Measurements from ENCODE around the gene FERMT3. TPM values are rescaled to one million over a fixed set of nuclear protein-coding genes. Genes with fewer than 3 reads are reported as not detected.
A peak's percentile ranks its signal among the peaks of the same experiment; 100 is the strongest.

Gene FERMT3
- polyA plus RNA-seq (2012; rRNA removed), result 1.2 and 1.4 TPM in 2 replicates
- polyA plus RNA-seq (2012; cell fraction: cytosol; rRNA removed), result 0.19 and 0.31 TPM in 2 replicates
- 5.5 and 7.4 TPM in 2 replicates for polyA plus RNA-seq (2012; cell fraction: nucleus; rRNA removed)

GRCh38 chr11:64206457-64207255 lies at the start of gene FERMT3:
FERMT3 (plus strand) TSS chr11:64206721; CDS start chr11:64207365, 644 bp downstream.
- Histone ChIP-seq H3K9me3 (no peaks in the 10 kb centered on the region), H3K4me1 (ENCODE audit: control insufficient read depth in 1 of 2, insufficient read depth in 2 of 2, low read depth in 1 of 2, low read length in 1 of 2) (peaks cover 4 to 27% of the 10 kb centered on the region in 2 experiments; a peak in 3 of 4 replicates), H3K27me3 (ENCODE audit: insufficient read depth) (no peaks in the 10 kb centered on the region), H3F3A (replicated peaks; ENCODE audit: insufficient read depth) (peaks cover 23% of the 10 kb centered on the region), H2AFZ (ENCODE audit: low read depth) (peak within 1 kb of the TSS; percentile 59; the same call in 1 of the 2 replicates), H3K9ac (no peak within 1 kb of the TSS; the same call in 1 of the 2 replicates), H3K4me3 (ENCODE audit: low read depth in 2 of 2, low read length in 1 of 2) (no peak within 1 kb of the TSS), H3K36me3 (replicated peaks in 1 of 2; ENCODE audit: control insufficient read depth in 1 of 2, insufficient read depth in 2 of 2, low read length in 1 of 2) (peaks cover 19 to 34% of the 10 kb centered on the region in 2 experiments), H3K9me2 (no peaks in the 10 kb centered on the region), H3K27ac (ENCODE audit: low read depth in 2 of 2, low read length in 1 of 2) (peak within 1 kb of the TSS in 1 of 2 experiments; percentile 48; a peak in 2 of 4 replicates), H4K20me1 (ENCODE audit: insufficient read depth) (peaks cover 9% of the 10 kb centered on the region), H3K4me2 (peak within 1 kb of the TSS; percentile 37; the same call in 1 of the 2 replicates), H3K79me2 (ENCODE audit: insufficient read depth) (no peaks in the 10 kb centered on the region; the same call in 1 of the 2 replicates)
- CTCF ChIA-PET, result interaction anchor here (1.0 to 5.3 kb wide), 7 partner anchors 10 to 96 kb away, joined by 3 to 52 read pairs (median 7); partner anchors contain the start of genes CATSPERZ and STIP1
- POLR2A ChIA-PET, result interaction anchor here (0.8 to 1.9 kb wide), 7 partner anchors 10 to 189 kb away, joined by 3 to 5 read pairs (median 3); partner anchors contain the start of genes NUDT22, STIP1 and TRPT1
- no peak for TF ChIP-seq CTCF (IDR thresholded peaks at IDR 0.05)
- TF ChIP-seq GABPA (IDR thresholded peaks at IDR 0.05; ENCODE audit: low read depth), result no peak
- 91% methylated on average over 7 of the region's 27 CpGs for WGBS (ENCODE audit: low lambda C conversion rate)
- peak; percentile 27 for DNase-seq

GRCh38 chr11:64157631-64158394 lies 48.7 kb upstream of the FERMT3 start:
- 95% methylated on average over 17 of the region's 17 CpGs for WGBS (ENCODE audit: low lambda C conversion rate)
- Histone ChIP-seq H3K9me2 (no peaks in the 10 kb centered on the region), H3K27me3 (ENCODE audit: insufficient read depth) (no peaks in the 10 kb centered on the region), H3K36me3 (replicated peaks in 1 of 2; ENCODE audit: control insufficient read depth in 1 of 2, insufficient read depth in 2 of 2, low read length in 1 of 2) (no peaks in the 10 kb centered on the region), H3K9me3 (no peaks in the 10 kb centered on the region), H4K20me1 (ENCODE audit: insufficient read depth) (no peaks in the 10 kb centered on the region), H3K4me1 (ENCODE audit: control insufficient read depth in 1 of 2, insufficient read depth in 2 of 2, low read depth in 1 of 2, low read length in 1 of 2) (peaks cover 0 to 22% of the 10 kb centered on the region in 2 experiments; a peak in 1 of 4 replicates), H3K4me3 (ENCODE audit: low read depth in 2 of 2, low read length in 1 of 2) (no peak overlapping the region), H3K79me2 (ENCODE audit: insufficient read depth) (no peaks in the 10 kb centered on the region), H3F3A (replicated peaks; ENCODE audit: insufficient read depth) (no peaks in the 10 kb centered on the region), H3K4me2 (no peak overlapping the region), H3K27ac (ENCODE audit: low read depth in 2 of 2, low read length in 1 of 2) (no peak overlapping the region; a peak in 1 of 4 replicates), H2AFZ (ENCODE audit: low read depth) (no peak overlapping the region), H3K9ac (no peak overlapping the region)
- ChIA-PET POLR2A (no interaction called here), CTCF (no interaction called here)
- DNase-seq, result no peak
- TF ChIP-seq MEF2A (IDR thresholded peaks at IDR 0.05; ENCODE audit: borderline replicate concordance, low read depth) (no peak), RXRA (IDR thresholded peaks at IDR 0.05; ENCODE audit: borderline replicate concordance, low read depth) (no peak), NFIC (IDR thresholded peaks at IDR 0.05; ENCODE audit: borderline replicate concordance) (no peak), TAF1 (IDR thresholded peaks at IDR 0.05; ENCODE audit: borderline replicate concordance, low read depth, low read length) (no peak), NRF1 (IDR thresholded peaks at IDR 0.05; ENCODE audit: low read depth, low read length) (no peak), SMC3 (IDR thresholded peaks at IDR 0.05; ENCODE audit: low read depth, low read length) (no peak), RAD21 (IDR thresholded peaks at IDR 0.05; ENCODE audit: low read length) (no peak), SIN3A (IDR thresholded peaks at IDR 0.05; ENCODE audit: borderline replicate concordance, low read depth, low read length) (no peak), TEAD4 (IDR thresholded peaks at IDR 0.05; ENCODE audit: borderline replicate concordance, insufficient read depth) (no peak), GABPA (IDR thresholded peaks at IDR 0.05; ENCODE audit: low read depth) (no peak), GATA2 (CRISPR knock-in tag; IDR thresholded peaks at IDR 0.05) (no peak), POLR2AphosphoS5 (IDR thresholded peaks at IDR 0.05; ENCODE audit: low read depth, low read length) (no peak), RCOR1 (IDR thresholded peaks at IDR 0.05; ENCODE audit: low read length) (no peak), RFX5 (IDR thresholded peaks at IDR 0.05; ENCODE audit: low read length) (no peak), TCF12 (IDR thresholded peaks at IDR 0.05) (no peak), MXI1 (IDR thresholded peaks at IDR 0.05; ENCODE audit: low read depth, low read length) (no peak), FOXJ3 (CRISPR knock-in tag; IDR thresholded peaks at IDR 0.05) (no peak)
- TF ChIP-seq, protein P1, sequence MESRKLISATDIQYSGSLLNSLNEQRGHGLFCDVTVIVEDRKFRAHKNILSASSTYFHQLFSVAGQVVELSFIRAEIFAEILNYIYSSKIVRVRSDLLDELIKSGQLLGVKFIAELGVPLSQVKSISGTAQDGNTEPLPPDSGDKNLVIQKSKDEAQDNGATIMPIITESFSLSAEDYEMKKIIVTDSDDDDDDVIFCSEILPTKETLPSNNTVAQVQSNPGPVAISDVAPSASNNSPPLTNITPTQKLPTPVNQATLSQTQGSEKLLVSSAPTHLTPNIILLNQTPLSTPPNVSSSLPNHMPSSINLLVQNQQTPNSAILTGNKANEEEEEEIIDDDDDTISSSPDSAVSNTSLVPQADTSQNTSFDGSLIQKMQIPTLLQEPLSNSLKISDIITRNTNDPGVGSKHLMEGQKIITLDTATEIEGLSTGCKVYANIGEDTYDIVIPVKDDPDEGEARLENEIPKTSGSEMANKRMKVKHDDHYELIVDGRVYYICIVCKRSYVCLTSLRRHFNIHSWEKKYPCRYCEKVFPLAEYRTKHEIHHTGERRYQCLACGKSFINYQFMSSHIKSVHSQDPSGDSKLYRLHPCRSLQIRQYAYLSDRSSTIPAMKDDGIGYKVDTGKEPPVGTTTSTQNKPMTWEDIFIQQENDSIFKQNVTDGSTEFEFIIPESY (IDR thresholded peaks at IDR 0.05; ENCODE audit: borderline replicate concordance, low read depth), result no peak

Data from SK-N-SH (cell line).